ENCODE data around the gene ADAMTS6.

DNA sequence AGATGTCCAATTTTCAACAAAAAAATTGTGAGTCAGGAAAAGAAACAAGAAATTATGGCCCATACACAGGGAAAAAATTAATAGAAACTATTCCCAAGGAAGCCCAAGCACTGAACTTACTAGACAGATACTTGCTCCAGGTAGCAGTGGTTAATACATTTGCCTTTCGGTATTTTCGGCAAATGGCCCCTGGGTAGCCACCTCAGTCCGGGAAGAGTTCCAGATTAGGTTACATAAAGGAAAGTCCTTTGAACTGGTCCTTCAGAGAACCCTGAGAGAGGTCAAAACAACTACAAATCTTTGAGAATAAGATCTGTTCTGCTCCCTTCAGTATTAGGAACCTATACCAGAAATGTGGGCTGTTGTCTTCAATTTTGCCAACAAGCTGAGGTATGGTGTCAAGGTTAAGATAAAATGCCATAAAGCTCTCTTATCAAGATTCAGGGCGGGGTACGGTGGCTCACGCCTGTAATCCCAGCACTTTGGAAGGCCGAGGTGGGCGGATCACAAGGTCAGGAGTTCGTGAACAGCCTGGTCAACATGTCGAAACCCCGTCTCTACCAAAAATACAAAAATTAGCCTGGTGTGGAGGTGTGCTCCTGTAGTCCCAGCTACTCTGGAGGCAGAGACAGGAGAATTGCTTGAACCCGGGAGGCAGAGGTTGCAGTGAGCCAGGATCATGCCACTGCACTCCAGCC lies 369.6 kb downstream of the ADAMTS6 start:
- TF ChIP-seq POLR2AphosphoS5 (IDR thresholded peaks at IDR 0.05) (no peak), POLR2A (IDR thresholded peaks at IDR 0.05) (no peak), EP300 (IDR thresholded peaks at IDR 0.05) (no peak)
- TF ChIP-seq, protein P1, sequence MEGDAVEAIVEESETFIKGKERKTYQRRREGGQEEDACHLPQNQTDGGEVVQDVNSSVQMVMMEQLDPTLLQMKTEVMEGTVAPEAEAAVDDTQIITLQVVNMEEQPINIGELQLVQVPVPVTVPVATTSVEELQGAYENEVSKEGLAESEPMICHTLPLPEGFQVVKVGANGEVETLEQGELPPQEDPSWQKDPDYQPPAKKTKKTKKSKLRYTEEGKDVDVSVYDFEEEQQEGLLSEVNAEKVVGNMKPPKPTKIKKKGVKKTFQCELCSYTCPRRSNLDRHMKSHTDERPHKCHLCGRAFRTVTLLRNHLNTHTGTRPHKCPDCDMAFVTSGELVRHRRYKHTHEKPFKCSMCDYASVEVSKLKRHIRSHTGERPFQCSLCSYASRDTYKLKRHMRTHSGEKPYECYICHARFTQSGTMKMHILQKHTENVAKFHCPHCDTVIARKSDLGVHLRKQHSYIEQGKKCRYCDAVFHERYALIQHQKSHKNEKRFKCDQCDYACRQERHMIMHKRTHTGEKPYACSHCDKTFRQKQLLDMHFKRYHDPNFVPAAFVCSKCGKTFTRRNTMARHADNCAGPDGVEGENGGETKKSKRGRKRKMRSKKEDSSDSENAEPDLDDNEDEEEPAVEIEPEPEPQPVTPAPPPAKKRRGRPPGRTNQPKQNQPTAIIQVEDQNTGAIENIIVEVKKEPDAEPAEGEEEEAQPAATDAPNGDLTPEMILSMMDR (IDR thresholded peaks at IDR 0.05) = no peak
